HEK293 (cell line): ENCODE results near the gene PTGR1.

Experiments
- KLF8 ChIP-seq: fragments of 450-650 bp; formaldehyde crosslinking; IDR thresholded peaks from 2 replicates; pipeline ENCODE4 v1.5.1; 2016; ENCODE audit warnings: missing biosample characterization, missing genetic modification characterization
- TF ChIP-seq, protein P1 (sequence below): fragments of 450-650 bp; formaldehyde crosslinking; IDR thresholded peaks from 2 replicates; pipeline ENCODE4 v1.5.1; 2016; ENCODE audit warnings: missing biosample characterization, missing genetic modification characterization

GRCh38 chr9:111645806-111646205 is 46.4 kb upstream of the PTGR1 start:
- TF ChIP-seq, protein P1, sequence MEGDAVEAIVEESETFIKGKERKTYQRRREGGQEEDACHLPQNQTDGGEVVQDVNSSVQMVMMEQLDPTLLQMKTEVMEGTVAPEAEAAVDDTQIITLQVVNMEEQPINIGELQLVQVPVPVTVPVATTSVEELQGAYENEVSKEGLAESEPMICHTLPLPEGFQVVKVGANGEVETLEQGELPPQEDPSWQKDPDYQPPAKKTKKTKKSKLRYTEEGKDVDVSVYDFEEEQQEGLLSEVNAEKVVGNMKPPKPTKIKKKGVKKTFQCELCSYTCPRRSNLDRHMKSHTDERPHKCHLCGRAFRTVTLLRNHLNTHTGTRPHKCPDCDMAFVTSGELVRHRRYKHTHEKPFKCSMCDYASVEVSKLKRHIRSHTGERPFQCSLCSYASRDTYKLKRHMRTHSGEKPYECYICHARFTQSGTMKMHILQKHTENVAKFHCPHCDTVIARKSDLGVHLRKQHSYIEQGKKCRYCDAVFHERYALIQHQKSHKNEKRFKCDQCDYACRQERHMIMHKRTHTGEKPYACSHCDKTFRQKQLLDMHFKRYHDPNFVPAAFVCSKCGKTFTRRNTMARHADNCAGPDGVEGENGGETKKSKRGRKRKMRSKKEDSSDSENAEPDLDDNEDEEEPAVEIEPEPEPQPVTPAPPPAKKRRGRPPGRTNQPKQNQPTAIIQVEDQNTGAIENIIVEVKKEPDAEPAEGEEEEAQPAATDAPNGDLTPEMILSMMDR (tag by site-specific recombination), result no peak
- TF ChIP-seq KLF8, result no peak
